Measurements from ENCODE around the gene GFPT2. TPM values are rescaled to one million over a fixed set of nuclear protein-coding genes. Genes with fewer than 3 reads are reported as not detected.

The GFPT2 gene
- total and polyA plus RNA-seq, 2 of the 4 experiments (the other 2 are of a cell fraction), result 20.3 to 20.8 TPM

DNA sequence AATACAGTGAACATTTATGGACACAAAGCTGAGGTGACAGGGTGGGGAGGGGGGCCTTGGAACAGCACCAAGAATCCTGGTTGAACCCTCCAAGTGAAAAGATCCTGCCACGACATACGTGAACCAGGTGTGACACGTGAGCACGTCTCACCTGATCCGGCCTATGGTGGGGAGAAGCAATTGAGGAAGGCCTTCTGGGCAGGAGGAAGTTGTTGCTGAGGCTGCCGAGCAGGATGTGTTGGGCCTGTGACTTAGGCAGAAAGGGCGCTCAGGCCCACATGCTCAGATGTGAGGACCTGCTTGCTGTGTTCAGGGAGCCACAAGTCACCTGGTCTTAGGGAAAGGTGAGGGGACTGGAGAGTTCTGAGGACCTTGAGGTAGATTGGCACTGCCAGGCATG is 58.7 kb downstream of the GFPT2 start:
- intact Hi-C loops (cut with micrococcal nuclease), result no loop called here
- ChIA-PET POLR2A (ENCODE audit: unreplicated experiment) (no interaction called here), CTCF (interaction anchor here (0.8 to 3.9 kb wide), 5 partner anchors 20 to 180 kb away, joined by 3 to 27 read pairs (median 5); no protein-coding TSS in a partner anchor)

More for the DNA sequence above, 58.7 kb downstream of the GFPT2 start:
- no peak overlapping the region for H3K4me2 ChIP-seq (ENCODE audit: low read depth, low read length)
- H4K91ac ChIP-seq (ENCODE audit: insufficient read depth, low read depth, low read length), result no peak overlapping the region
- no peak overlapping the region for H2AFZ ChIP-seq (replicated peaks; ENCODE audit: low read length, poor library complexity)
- H3K27ac ChIP-seq (ENCODE audit: insufficient read depth, low read length), result no peak overlapping the region
- H3K9me1 ChIP-seq (ENCODE audit: insufficient read depth, low read length), result peaks cover 5% of the 10 kb centered on the region; the same call in 1 of the 2 replicates
- H2BK120ac ChIP-seq (ENCODE audit: low read depth, low read length), result no peak overlapping the region
- no peak overlapping the region for H3K4ac ChIP-seq (ENCODE audit: low read depth, low read length)
- H3K27me3 ChIP-seq (ENCODE audit: control insufficient read depth, insufficient read depth, low read length), result no peaks in the 10 kb centered on the region
- H3K4me1 ChIP-seq (ENCODE audit: control insufficient read depth, insufficient read depth, low read length), result peaks cover 4% of the 10 kb centered on the region; the same call in 1 of the 2 replicates
- H3K79me1 ChIP-seq (ENCODE audit: low read depth in 1 of 2, low read length in 2 of 2), result peaks cover 19 to 29% of the 10 kb centered on the region in 2 experiments
- no peak overlapping the region for H2BK5ac ChIP-seq (ENCODE audit: low read depth, low read length, poor library complexity, severe bottlenecking)
- H4K8ac ChIP-seq (ENCODE audit: low read depth in 2 of 2, low read length in 2 of 2), result no peak overlapping the region
- no TSS peak for BruUV-seq (replicated peaks)
- H2BK15ac ChIP-seq (ENCODE audit: low read depth, low read length), result no peak overlapping the region
- no CpG with 5 or more reads among the region's 7 CpGs for WGBS, 2 experiments (ENCODE audit: extremely low coverage in 2 of 2, insufficient read length in 1 of 2)
- H4K5ac ChIP-seq (ENCODE audit: low read depth, low read length), result no peak overlapping the region
- H2AK5ac ChIP-seq (ENCODE audit: low read depth, low read length), result no peak overlapping the region
- no peaks in the 10 kb centered on the region for H3K9me3 ChIP-seq (ENCODE audit: control insufficient read depth, insufficient read depth, low read length)
- no peak overlapping the region for H2BK20ac ChIP-seq (ENCODE audit: low read depth, low read length)
- no peak overlapping the region for H2AK9ac ChIP-seq (replicated peaks; ENCODE audit: low read depth, low read length, poor library complexity)
- no peak overlapping the region for H3K9ac ChIP-seq (ENCODE audit: low read depth, low read length)
- DNase-seq, result no peak
- no peak overlapping the region for H3K14ac ChIP-seq (replicated peaks; ENCODE audit: low read depth, low read length)
- no peak overlapping the region for H3K4me3 ChIP-seq (ENCODE audit: insufficient read depth, low read depth, low read length)
- H3K18ac ChIP-seq (ENCODE audit: low read depth, low read length), result no peak overlapping the region
- H4K20me1 ChIP-seq (ENCODE audit: insufficient read depth, low read length), result peaks cover 14% of the 10 kb centered on the region
- no peaks in the 10 kb centered on the region for H3K36me3 ChIP-seq (ENCODE audit: control insufficient read depth, insufficient read depth, low read length)
- TF ChIP-seq, protein P1, sequence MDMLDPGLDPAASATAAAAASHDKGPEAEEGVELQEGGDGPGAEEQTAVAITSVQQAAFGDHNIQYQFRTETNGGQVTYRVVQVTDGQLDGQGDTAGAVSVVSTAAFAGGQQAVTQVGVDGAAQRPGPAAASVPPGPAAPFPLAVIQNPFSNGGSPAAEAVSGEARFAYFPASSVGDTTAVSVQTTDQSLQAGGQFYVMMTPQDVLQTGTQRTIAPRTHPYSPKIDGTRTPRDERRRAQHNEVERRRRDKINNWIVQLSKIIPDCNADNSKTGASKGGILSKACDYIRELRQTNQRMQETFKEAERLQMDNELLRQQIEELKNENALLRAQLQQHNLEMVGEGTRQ (IDR thresholded peaks at IDR 0.05; ENCODE audit: low read depth, low read length), result no peak
- TF ChIP-seq CEBPB (IDR thresholded peaks at IDR 0.05; ENCODE audit: low read depth, low read length), result no peak
- TF ChIP-seq MXI1 (IDR thresholded peaks at IDR 0.05; ENCODE audit: borderline replicate concordance, low read depth, low read length), result no peak
- TF ChIP-seq RCOR1 (IDR thresholded peaks at IDR 0.05; ENCODE audit: insufficient replicate concordance, low read length), result no peak
- TF ChIP-seq, protein P2, sequence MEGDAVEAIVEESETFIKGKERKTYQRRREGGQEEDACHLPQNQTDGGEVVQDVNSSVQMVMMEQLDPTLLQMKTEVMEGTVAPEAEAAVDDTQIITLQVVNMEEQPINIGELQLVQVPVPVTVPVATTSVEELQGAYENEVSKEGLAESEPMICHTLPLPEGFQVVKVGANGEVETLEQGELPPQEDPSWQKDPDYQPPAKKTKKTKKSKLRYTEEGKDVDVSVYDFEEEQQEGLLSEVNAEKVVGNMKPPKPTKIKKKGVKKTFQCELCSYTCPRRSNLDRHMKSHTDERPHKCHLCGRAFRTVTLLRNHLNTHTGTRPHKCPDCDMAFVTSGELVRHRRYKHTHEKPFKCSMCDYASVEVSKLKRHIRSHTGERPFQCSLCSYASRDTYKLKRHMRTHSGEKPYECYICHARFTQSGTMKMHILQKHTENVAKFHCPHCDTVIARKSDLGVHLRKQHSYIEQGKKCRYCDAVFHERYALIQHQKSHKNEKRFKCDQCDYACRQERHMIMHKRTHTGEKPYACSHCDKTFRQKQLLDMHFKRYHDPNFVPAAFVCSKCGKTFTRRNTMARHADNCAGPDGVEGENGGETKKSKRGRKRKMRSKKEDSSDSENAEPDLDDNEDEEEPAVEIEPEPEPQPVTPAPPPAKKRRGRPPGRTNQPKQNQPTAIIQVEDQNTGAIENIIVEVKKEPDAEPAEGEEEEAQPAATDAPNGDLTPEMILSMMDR (conservative IDR thresholded peaks at IDR 0.05; ENCODE audit: low read depth, low read length), result no peak
- no peak for TF ChIP-seq CHD1 (IDR thresholded peaks at IDR 0.05; ENCODE audit: low read depth, low read length)
- no peak for TF ChIP-seq RAD21 (IDR thresholded peaks at IDR 0.05; ENCODE audit: low read length)
- TF ChIP-seq NFE2L2 (IDR thresholded peaks at IDR 0.05; ENCODE audit: low read depth, low read length), result no peak
- TF ChIP-seq, protein P3, sequence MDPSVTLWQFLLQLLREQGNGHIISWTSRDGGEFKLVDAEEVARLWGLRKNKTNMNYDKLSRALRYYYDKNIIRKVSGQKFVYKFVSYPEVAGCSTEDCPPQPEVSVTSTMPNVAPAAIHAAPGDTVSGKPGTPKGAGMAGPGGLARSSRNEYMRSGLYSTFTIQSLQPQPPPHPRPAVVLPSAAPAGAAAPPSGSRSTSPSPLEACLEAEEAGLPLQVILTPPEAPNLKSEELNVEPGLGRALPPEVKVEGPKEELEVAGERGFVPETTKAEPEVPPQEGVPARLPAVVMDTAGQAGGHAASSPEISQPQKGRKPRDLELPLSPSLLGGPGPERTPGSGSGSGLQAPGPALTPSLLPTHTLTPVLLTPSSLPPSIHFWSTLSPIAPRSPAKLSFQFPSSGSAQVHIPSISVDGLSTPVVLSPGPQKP (IDR thresholded peaks at IDR 0.05; ENCODE audit: borderline replicate concordance, low read depth, low read length), result no peak
- no peak for TF ChIP-seq MAZ (IDR thresholded peaks at IDR 0.05; ENCODE audit: borderline replicate concordance, low read depth, low read length)
- no peak for TF ChIP-seq SMC3 (IDR thresholded peaks at IDR 0.05; ENCODE audit: low read depth, low read length)
- TF ChIP-seq FOS (IDR thresholded peaks at IDR 0.05; ENCODE audit: low read depth, low read length), result no peak
- TF ChIP-seq RFX5 (IDR thresholded peaks at IDR 0.05; ENCODE audit: low read depth, low read length), result no peak
- no peak for TF ChIP-seq MAFK (IDR thresholded peaks at IDR 0.05; ENCODE audit: low read depth, low read length)
- TF ChIP-seq BHLHE40 (IDR thresholded peaks at IDR 0.05; ENCODE audit: low read depth, low read length), result no peak
- TF ChIP-seq POLR2A (IDR thresholded peaks at IDR 0.05; ENCODE audit: low read depth, low read length), result no peak
- no peak overlapping the region for H3K23ac ChIP-seq (ENCODE audit: low read depth, low read length)
- in situ Hi-C loops (cut with MboI; ENCODE audit: low sequenced_read_pairs) (loop anchor here (5.0 kb wide), 1 partner anchor 178 kb away; no protein-coding TSS in a partner anchor), dilution Hi-C loops (cut with HindIII; ENCODE audit: low sequenced_read_pairs, unreplicated experiment) (no loop called here)
- H3K56ac ChIP-seq (ENCODE audit: extremely low read depth, insufficient read depth, low read length), result no peak overlapping the region
- no peak for ATAC-seq (ENCODE audit: low read depth)

Measured in IMR-90 (cell line).